ENCODE results near the gene MTHFR. TPM values are rescaled to one million over a fixed set of nuclear protein-coding genes. Genes with fewer than 3 reads are reported as not detected.

The MTHFR gene
- total RNA-seq, 2 experiments from 2014 or later = 9.6 TPM

- Mint-ChIP-seq H3K36me3 (ENCODE audit: low read depth) (no peaks in the 10 kb centered on the region), H3K4me3 (no peak overlapping the region), H3K9me3 (no peaks in the 10 kb centered on the region), H3K4me1 (ENCODE audit: low read depth) (no peaks in the 10 kb centered on the region), H3K27me3 (no peaks in the 10 kb centered on the region), H3K27ac (no peak overlapping the region)
- ATAC-seq = no peak
- POLR2A ChIA-PET = interaction anchor here (0.8 kb wide), 2 partner anchors 104 to 130 kb away, joined by 3 read pairs; no protein-coding TSS in a partner anchor
- CTCF ChIA-PET = no interaction called here
- no peak for DNase-seq
- intact Hi-C loops (cut with micrococcal nuclease) = no loop called here
- TF ChIP-seq CTCF (IDR thresholded peaks at IDR 0.05) = no peak
Measured at GRCh38 chr1:11777658-11778322, 28.0 kb downstream of the MTHFR start.

- Mint-ChIP-seq H3K36me3 (ENCODE audit: low read depth) (no peaks in the 10 kb centered on the region), H3K27ac (no peak overlapping the region), H3K4me3 (no peak overlapping the region), H3K27me3 (no peaks in the 10 kb centered on the region), H3K9me3 (no peaks in the 10 kb centered on the region), H3K4me1 (ENCODE audit: low read depth) (no peaks in the 10 kb centered on the region)
- ATAC-seq = no peak
- ChIA-PET POLR2A (no interaction called here), CTCF (no interaction called here)
- no peak for DNase-seq
- intact Hi-C loops (cut with micrococcal nuclease) = no loop called here
- TF ChIP-seq CTCF (IDR thresholded peaks at IDR 0.05) = no peak
Measured at GRCh38 chr1:11774753-11775152, 31.0 kb downstream of the MTHFR start.

GRCh38 chr1:11772458-11772857, 33.3 kb downstream of the MTHFR start:
- ChIA-PET CTCF (no interaction called here), POLR2A (interaction anchor here (0.6 kb wide), 1 partner anchor 510 kb away, joined by 3 read pairs; the partner anchor contains the start of gene MTOR)
- intact Hi-C loops (cut with micrococcal nuclease) = no loop called here
- ATAC-seq (no peak), DNase-seq (no peak)
- Mint-ChIP-seq H3K27me3 (no peaks in the 10 kb centered on the region), H3K27ac (no peak overlapping the region), H3K4me3 (no peak overlapping the region), H3K4me1 (ENCODE audit: low read depth) (no peaks in the 10 kb centered on the region), H3K36me3 (ENCODE audit: low read depth) (no peaks in the 10 kb centered on the region), H3K9me3 (no peaks in the 10 kb centered on the region)
- TF ChIP-seq CTCF (IDR thresholded peaks at IDR 0.05) = no peak

GRCh38 chr1:11771481-11772043, 34.2 kb downstream of the MTHFR start:
- no peaks in the 10 kb centered on the region for H3K9me3 Mint-ChIP-seq
- ChIA-PET POLR2A (interaction anchor here (0.6 to 1.2 kb wide), 3 partner anchors 32 to 121 kb away, joined by 3 read pairs; partner anchors contain the start of gene NPPB), CTCF (no interaction called here)
- no peaks in the 10 kb centered on the region for H3K36me3 Mint-ChIP-seq (ENCODE audit: low read depth)
- no peaks in the 10 kb centered on the region for H3K27me3 Mint-ChIP-seq
- no peak for DNase-seq
- intact Hi-C loops (cut with micrococcal nuclease) = no loop called here
- no peaks in the 10 kb centered on the region for H3K4me1 Mint-ChIP-seq (ENCODE audit: low read depth)
- H3K27ac Mint-ChIP-seq = no peak overlapping the region
- TF ChIP-seq CTCF (IDR thresholded peaks at IDR 0.05) = no peak
- H3K4me3 Mint-ChIP-seq = no peak overlapping the region
- no peak for ATAC-seq

- CTCF ChIA-PET = no interaction called here
- no peak overlapping the region for H3K4me3 Mint-ChIP-seq
- TF ChIP-seq CTCF (IDR thresholded peaks at IDR 0.05) = no peak
- no peak for ATAC-seq
- intact Hi-C loops (cut with micrococcal nuclease) = no loop called here
- no peaks in the 10 kb centered on the region for H3K4me1 Mint-ChIP-seq (ENCODE audit: low read depth)
- POLR2A ChIA-PET = no interaction called here
- H3K9me3 Mint-ChIP-seq = no peaks in the 10 kb centered on the region
- no peaks in the 10 kb centered on the region for H3K27me3 Mint-ChIP-seq
- DNase-seq = no peak
- H3K36me3 Mint-ChIP-seq (ENCODE audit: low read depth) = no peaks in the 10 kb centered on the region
- H3K27ac Mint-ChIP-seq = no peak overlapping the region
Measured at GRCh38 chr1:11770011-11770410, 35.8 kb downstream of the MTHFR start.

Data from activated CD8-positive, alpha-beta T cell treated with anti-CD3 and anti-CD28 coated beads for 36 hours (primary cell).